HepG2 (cell line): ENCODE measurements around the gene CASZ1. TPM values are rescaled to one million over a fixed set of nuclear protein-coding genes. Genes with fewer than 3 reads are reported as not detected.

Experiments
- DMTF1 ChIP-seq: sonication (generic); formaldehyde crosslinking; IDR thresholded peaks from 2 replicates; pipeline ENCODE4 v1.4.0; 2020; ENCODE audit warnings: mild to moderate bottlenecking, missing genetic modification reagents
- GATAD1 ChIP-seq: IDR thresholded peaks from 2 replicates; pipeline ENCODE4 v1.6.1; 2016; ENCODE audit warnings: missing genetic modification reagents, missing compliant biosample characterization
- MAX ChIP-seq: IDR thresholded peaks from 2 replicates; pipeline ENCODE4 v1.6.1; 2012; ENCODE audit warnings: inconsistent platforms
- MED1 ChIP-seq: sonication (generic); formaldehyde crosslinking; IDR thresholded peaks from 2 replicates; pipeline ENCODE4 v1.4.0; 2020; ENCODE audit warnings: missing genetic modification reagents
- TFAP4 ChIP-seq: sonication (generic); IDR thresholded peaks from 2 replicates; pipeline ENCODE4 v1.6.1; 2016; ENCODE audit warnings: low read depth, borderline replicate concordance
- THAP11 ChIP-seq: IDR thresholded peaks from 2 replicates; pipeline ENCODE4 v1.6.1; 2016; ENCODE audit warnings: missing biosample characterization, missing genetic modification reagents
- ZMYM4 ChIP-seq: sonication (generic); formaldehyde crosslinking; IDR thresholded peaks from 2 replicates; pipeline ENCODE4 v1.8.1; 2023; ENCODE audit warnings: mild to moderate bottlenecking, missing genetic modification reagents
- ZNF224 ChIP-seq: sonication (generic); formaldehyde crosslinking; IDR thresholded peaks from 2 replicates; pipeline ENCODE4 v1.5.0; 2020; ENCODE audit warnings: mild to moderate bottlenecking, missing genetic modification reagents
- ZNF781 ChIP-seq: sonication (generic); formaldehyde crosslinking; IDR thresholded peaks from 2 replicates; pipeline ENCODE4 v1.5.1; 2020; ENCODE audit warnings: borderline replicate concordance, mild to moderate bottlenecking, missing genetic modification reagents; ENCODE audit errors: not compliant biosample characterization
- ZSCAN31 ChIP-seq: sonication (generic); formaldehyde crosslinking; IDR thresholded peaks from 2 replicates; pipeline ENCODE4 v1.5.0; 2020; ENCODE audit warnings: low read depth, mild to moderate bottlenecking, missing genetic modification reagents
- polyA plus RNA-seq, 8 experiments: library from polyadenylated mRNA; depleted of rRNA in 3 of 8; stranded (reverse) in 7 of 8; unstranded in 1 of 8; fragments of >200 nt; fragmentation: Illumina TruSeq in 4 of 8; extraction: Trizol in 4 of 8; gene quantifications; 2 replicates each; pipeline versions ENCODE4 v1.2.1 to v1.2.3, GENCODE V29; 2011 to 2016; ENCODE audit warnings: low read depth in 4 of 8, missing spikeins in 1 of 8, mixed read lengths in 1 of 8; ENCODE audit not compliant: insufficient read depth in 1 of 8
- total RNA-seq, 5 experiments: library from RNA; depleted of rRNA; stranded (reverse); fragments of >200 nt; fragmentation: Illumina TruSeq; extraction: Trizol; gene quantifications; 2 replicates each; pipeline ENCODE4 v1.2.3, GENCODE V29; 2016; ENCODE audit warnings: low read depth in 1 of 5

The CASZ1 gene
- total and polyA plus RNA-seq, 2 of the 13 experiments (the other 11 are each of a cell fraction or from before 2014, with no cell fraction given) = 1.9 to 3.7 TPM

- TF ChIP-seq ZMYM4 = peak; percentile 46; the same call in 1 of the 2 replicates
- TF ChIP-seq GATAD1 (CRISPR knock-in tag) = 0 out of 2 replicates have a peak, but pooled peaks have one; percentile 32
- TF ChIP-seq ZNF224 (CRISPR knock-in tag) = no peak
- no peak for TF ChIP-seq ZSCAN31 (CRISPR knock-in tag)
- no peak for TF ChIP-seq ZNF781 (CRISPR knock-in tag)
- peak; percentile 46; the same call in 1 of the 2 replicates for TF ChIP-seq THAP11 (CRISPR knock-in tag)
- 0 out of 2 replicates have a peak, but pooled peaks have one; percentile 29 for TF ChIP-seq MED1
- no peak for TF ChIP-seq DMTF1 (CRISPR knock-in tag)
- peak; percentile 97 for TF ChIP-seq TFAP4
- TF ChIP-seq MAX = no peak
Measured at GRCh38 chr1:10679496-10680220, 116.8 kb downstream of the CASZ1 start (continued).
